H1 (cell line): ENCODE measurements around the gene DLK2.

Source experiments
- EZH2 ChIP-seq: fragments of 200-600 bp; sonication (generic); IDR thresholded peaks from 2 replicates; pipeline ENCODE4 v1.7.1; 2012; ENCODE audit warnings: low read depth, mild to moderate bottlenecking, moderate library complexity, low read length, inconsistent platforms; ENCODE audit not compliant: severe bottlenecking
- JUN ChIP-seq: IDR thresholded peaks from 2 replicates; pipeline ENCODE4 v1.6.1; 2011; ENCODE audit warnings: low read depth, mild to moderate bottlenecking, improper control_type of control experiment, low read length
- POLR2A ChIP-seq, 2 experiments: IDR thresholded peaks; 1 replicate in 1 of 2; 2 replicates in 1 of 2; pipeline ENCODE4 v1.6.1; 2011; ENCODE audit warnings: low read depth in 2 of 2, low read length in 2 of 2, mild to moderate bottlenecking in 2 of 2; ENCODE audit errors: control extremely low read depth in 1 of 2
- SP1 ChIP-seq: IDR thresholded peaks from 2 replicates; pipeline ENCODE4 v1.6.1; 2011; ENCODE audit warnings: low read depth, low read length
- SP2 ChIP-seq: IDR thresholded peaks from 2 replicates; pipeline ENCODE4 v1.6.1; 2012; ENCODE audit warnings: mild to moderate bottlenecking, low read length, inconsistent platforms
- TBP ChIP-seq: IDR thresholded peaks from 2 replicates; pipeline ENCODE4 v1.6.1; 2011; ENCODE audit warnings: low read depth, low read length, improper control_type of control experiment
- ZNF274 ChIP-seq: IDR thresholded peaks from 2 replicates; pipeline ENCODE4 v1.7.0; 2012; ENCODE audit warnings: low read length, borderline replicate concordance; ENCODE audit errors: extremely low read depth
- TF ChIP-seq, protein P1 (sequence below), 3 experiments: IDR thresholded peaks; 1 replicate in 2 of 3; 2 replicates in 1 of 3; pipeline versions ENCODE4 v1.5.1 to v1.6.1; 2011; ENCODE audit warnings: low read length in 3 of 3, mild to moderate bottlenecking in 3 of 3, inconsistent platforms in 2 of 3, low read depth in 1 of 3, moderate library complexity in 1 of 3; ENCODE audit not compliant: insufficient read depth in 1 of 3; ENCODE audit errors: control extremely low read depth in 1 of 3

DNA sequence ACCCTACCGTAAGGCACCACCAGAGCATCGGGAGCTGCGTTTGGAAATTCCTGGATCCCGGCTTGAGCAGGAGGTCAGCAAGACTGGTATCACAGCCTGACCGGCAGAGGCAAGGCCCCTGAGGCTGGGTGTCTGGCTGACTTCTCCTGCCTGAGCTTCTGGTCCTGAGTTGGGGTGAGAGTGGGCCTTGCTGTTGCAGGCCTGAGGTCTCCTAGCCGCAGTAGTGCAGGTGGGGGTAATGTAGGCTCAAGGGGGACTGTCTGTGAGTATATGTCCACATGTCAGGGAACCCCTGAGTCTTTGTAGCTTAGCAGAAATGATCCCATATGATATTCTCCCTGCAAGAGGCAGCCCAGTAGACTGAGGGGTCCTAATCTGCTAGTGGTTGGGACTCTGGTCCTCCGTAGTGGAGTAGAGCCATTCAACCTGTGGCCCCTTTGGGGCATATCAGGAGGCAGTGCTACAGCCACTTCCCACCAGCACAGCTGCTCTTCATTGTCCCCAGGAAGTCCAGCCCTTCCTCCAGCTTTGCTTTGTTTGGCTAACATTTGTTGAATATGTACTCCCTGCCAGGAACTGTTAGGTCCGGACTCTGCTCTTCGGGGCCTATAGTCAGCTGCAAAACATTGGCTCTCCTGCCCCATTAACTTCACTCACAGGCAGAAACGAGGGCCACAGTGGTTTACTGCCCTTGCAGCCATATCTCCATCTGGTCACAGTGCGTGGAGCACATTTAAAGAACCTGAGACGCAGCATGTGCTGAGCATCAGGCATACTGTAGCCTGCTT, 43.9 kb upstream of the DLK2 start:
- no peak for TF ChIP-seq JUN
- no peak for TF ChIP-seq ZNF274
- no peak for TF ChIP-seq SP2
- no peak for TF ChIP-seq TBP
- no peak for TF ChIP-seq POLR2A (IDR thresholded peaks at IDR 0.05; ENCODE audit: control extremely low read depth in 1 of 2, low read depth in 2 of 2, low read length in 2 of 2)
- no peak for TF ChIP-seq SP1
- no peak for TF ChIP-seq EZH2
- TF ChIP-seq, protein P1, sequence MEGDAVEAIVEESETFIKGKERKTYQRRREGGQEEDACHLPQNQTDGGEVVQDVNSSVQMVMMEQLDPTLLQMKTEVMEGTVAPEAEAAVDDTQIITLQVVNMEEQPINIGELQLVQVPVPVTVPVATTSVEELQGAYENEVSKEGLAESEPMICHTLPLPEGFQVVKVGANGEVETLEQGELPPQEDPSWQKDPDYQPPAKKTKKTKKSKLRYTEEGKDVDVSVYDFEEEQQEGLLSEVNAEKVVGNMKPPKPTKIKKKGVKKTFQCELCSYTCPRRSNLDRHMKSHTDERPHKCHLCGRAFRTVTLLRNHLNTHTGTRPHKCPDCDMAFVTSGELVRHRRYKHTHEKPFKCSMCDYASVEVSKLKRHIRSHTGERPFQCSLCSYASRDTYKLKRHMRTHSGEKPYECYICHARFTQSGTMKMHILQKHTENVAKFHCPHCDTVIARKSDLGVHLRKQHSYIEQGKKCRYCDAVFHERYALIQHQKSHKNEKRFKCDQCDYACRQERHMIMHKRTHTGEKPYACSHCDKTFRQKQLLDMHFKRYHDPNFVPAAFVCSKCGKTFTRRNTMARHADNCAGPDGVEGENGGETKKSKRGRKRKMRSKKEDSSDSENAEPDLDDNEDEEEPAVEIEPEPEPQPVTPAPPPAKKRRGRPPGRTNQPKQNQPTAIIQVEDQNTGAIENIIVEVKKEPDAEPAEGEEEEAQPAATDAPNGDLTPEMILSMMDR (IDR thresholded peaks at IDR 0.05; ENCODE audit: control extremely low read depth in 1 of 3, insufficient read depth in 1 of 3, low read depth in 1 of 3, low read length in 3 of 3) = no peak
